ENCODE results near the gene LST1.

LST1 gene

GRCh38 chr6:31577579-31577966, 8.5 kb upstream of the LST1 start:
- no peak for DNase-seq (ENCODE audit: extremely low read depth, low read depth)
- H3K4me3 ChIP-seq (replicated peaks; ENCODE audit: low read depth, low read length), result no peak overlapping the region
- no peak for TF ChIP-seq CTCF (IDR thresholded peaks at IDR 0.05; ENCODE audit: low read depth, low read length, missing control alignments)

GRCh38 chr6:31578184-31579118, 7.6 kb upstream of the LST1 start:
- no peak for TF ChIP-seq CTCF (IDR thresholded peaks at IDR 0.05; ENCODE audit: low read depth, low read length, missing control alignments)
- no peak overlapping the region for H3K4me3 ChIP-seq (replicated peaks; ENCODE audit: low read depth, low read length)
- DNase-seq (ENCODE audit: extremely low read depth, low read depth), result no peak

- no peak overlapping the region for H3K4me3 ChIP-seq (replicated peaks; ENCODE audit: low read depth, low read length)
- DNase-seq (ENCODE audit: extremely low read depth, low read depth), result no peak
- TF ChIP-seq CTCF (IDR thresholded peaks at IDR 0.05; ENCODE audit: low read depth, low read length, missing control alignments), result no peak
These were observed 7.0 kb upstream of the LST1 start for GRCh38 chr6:31579119-31579505.

DNA sequence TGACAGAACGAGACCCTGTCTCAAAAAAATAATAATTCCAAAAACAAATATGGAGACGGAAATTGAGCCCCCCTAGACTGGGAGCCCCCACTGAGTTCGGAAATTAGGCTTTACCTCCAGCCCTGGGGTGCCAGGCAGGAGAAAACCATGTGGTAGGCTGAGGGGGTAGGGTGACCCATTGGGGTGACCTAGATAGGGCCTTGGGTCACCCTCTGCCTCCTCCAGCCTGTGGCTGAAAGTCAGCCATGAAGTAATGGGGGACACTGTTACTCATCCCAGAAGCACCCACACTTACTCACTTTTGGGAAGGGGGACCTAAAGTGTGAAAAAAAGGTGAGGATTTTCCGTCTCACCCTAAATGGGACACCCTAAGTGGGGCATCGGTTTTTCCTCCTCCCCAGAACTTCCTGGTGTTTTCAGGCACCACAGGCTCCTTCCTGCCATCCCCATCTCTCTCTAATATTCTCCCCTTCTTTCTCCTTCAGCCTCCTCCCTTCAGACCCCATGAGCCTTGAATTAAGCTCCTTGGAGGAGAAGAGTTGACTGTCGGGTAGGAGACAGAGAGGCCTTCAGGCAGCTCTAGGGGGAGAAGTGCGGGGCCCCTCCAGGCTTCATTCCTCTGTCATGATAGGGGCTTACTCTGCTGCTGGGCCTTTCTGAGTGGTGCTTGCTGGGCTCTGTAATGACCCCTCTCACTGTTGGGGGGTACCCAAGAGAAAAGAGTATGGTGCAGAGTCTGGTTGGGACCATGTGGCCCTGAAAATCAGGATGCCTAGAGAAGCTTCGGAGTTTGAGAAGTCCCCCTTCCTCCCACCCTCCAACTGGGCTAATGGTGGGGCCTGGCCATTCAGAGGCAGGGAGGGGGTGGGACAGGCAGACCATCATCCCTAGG, 6.3 kb upstream of the LST1 start:
- no peak overlapping the region for H3K4me3 ChIP-seq (replicated peaks; ENCODE audit: low read depth, low read length)
- TF ChIP-seq CTCF (IDR thresholded peaks at IDR 0.05; ENCODE audit: low read depth, low read length, missing control alignments), result no peak
- no peak for DNase-seq (ENCODE audit: extremely low read depth, low read depth)

DNA sequence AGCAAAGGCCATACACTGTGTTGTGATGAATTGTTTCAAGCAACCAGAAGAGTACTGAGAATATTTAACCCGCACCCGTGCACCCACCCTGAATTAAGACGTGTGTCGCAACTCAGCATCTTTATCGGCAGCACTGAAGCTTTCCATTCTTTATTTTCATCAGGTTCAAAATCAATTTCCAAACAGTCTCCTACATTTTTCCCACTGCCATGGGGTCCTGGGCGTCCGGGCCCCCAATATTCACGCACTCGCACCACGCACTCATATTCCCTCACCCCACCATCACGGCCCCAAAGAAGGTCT, 5.7 kb upstream of the LST1 start:
- no peak for DNase-seq (ENCODE audit: extremely low read depth, low read depth)
- no peak for TF ChIP-seq CTCF (IDR thresholded peaks at IDR 0.05; ENCODE audit: low read depth, low read length, missing control alignments)
- peak overlapping the region; percentile 64 for H3K4me3 ChIP-seq (replicated peaks; ENCODE audit: low read depth, low read length)

- DNase-seq (ENCODE audit: extremely low read depth, low read depth), result peak; percentile 30
- TF ChIP-seq CTCF (IDR thresholded peaks at IDR 0.05; ENCODE audit: low read depth, low read length, missing control alignments), result peak; percentile 96
These were observed 5.2 kb upstream of the LST1 start for GRCh38 chr6:31580807-31581433.

More at GRCh38 chr6:31580807-31581433, 5.2 kb upstream of the LST1 start:
- peak overlapping the region; percentile 64 for H3K4me3 ChIP-seq (replicated peaks; ENCODE audit: low read depth, low read length)
